Upper lobe of left lung (tissue), 4 donors: ENCODE data around the gene PER3.

ENCODE experiments used
- EP300 ChIP-seq, 4 donors: sonication (generic); formaldehyde crosslinking; IDR thresholded peaks; one replicate each; pipeline ENCODE4 v1.5.1; 2017; ENCODE audit warnings: antibody characterized with exemption in 4 of 4, control low read depth in 2 of 4
- POLR2A ChIP-seq, 4 donors: fragments of 450-650 bp; IDR thresholded peaks; one replicate each; pipeline ENCODE4 v1.5.1; 2016 to 2017; ENCODE audit warnings: antibody characterized with exemption in 4 of 4, mild to moderate bottlenecking in 2 of 4
- POLR2AphosphoS5 ChIP-seq, 2 donors: sonication (generic); formaldehyde crosslinking; IDR thresholded peaks; one replicate each; pipeline ENCODE4 v1.5.1; 2017; ENCODE audit warnings: antibody characterized with exemption in 2 of 2
- TF ChIP-seq, protein P1 (sequence below), 6 experiments: fragments of 450-650 bp in 4 of 6; fragments of 200-600 bp in 2 of 6; sonication (generic) in 2 of 6; IDR thresholded peaks; one replicate each; pipeline ENCODE4 v1.5.1; 2016 to 2019; ENCODE audit warnings: antibody characterized with exemption in 6 of 6

DNA sequence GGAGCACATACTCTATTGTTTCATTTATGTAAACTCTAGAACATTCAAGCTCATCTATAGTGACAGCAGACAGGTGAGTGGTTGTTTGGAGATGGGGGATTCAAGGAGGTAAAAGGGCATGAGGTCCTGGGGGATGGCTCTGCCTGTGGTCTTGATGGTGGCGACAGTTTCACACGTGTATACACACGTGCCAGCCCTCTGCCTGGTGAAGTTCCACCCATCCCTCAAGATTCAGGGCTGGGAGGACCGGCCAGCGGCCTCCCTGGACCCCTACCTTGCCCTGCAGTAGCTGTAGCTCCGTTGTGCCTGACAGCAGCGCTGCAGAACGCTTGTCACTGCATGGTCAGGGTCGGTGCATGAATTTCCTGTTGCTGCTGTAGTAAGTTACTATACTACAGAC lies 107.7 kb downstream of the PER3 start:
- TF ChIP-seq EP300 (IDR thresholded peaks at IDR 0.05) (no peak), POLR2A (IDR thresholded peaks at IDR 0.05) (no peak), POLR2AphosphoS5 (IDR thresholded peaks at IDR 0.05) (no peak)
- TF ChIP-seq, protein P1, sequence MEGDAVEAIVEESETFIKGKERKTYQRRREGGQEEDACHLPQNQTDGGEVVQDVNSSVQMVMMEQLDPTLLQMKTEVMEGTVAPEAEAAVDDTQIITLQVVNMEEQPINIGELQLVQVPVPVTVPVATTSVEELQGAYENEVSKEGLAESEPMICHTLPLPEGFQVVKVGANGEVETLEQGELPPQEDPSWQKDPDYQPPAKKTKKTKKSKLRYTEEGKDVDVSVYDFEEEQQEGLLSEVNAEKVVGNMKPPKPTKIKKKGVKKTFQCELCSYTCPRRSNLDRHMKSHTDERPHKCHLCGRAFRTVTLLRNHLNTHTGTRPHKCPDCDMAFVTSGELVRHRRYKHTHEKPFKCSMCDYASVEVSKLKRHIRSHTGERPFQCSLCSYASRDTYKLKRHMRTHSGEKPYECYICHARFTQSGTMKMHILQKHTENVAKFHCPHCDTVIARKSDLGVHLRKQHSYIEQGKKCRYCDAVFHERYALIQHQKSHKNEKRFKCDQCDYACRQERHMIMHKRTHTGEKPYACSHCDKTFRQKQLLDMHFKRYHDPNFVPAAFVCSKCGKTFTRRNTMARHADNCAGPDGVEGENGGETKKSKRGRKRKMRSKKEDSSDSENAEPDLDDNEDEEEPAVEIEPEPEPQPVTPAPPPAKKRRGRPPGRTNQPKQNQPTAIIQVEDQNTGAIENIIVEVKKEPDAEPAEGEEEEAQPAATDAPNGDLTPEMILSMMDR (IDR thresholded peaks at IDR 0.05), result no peak
